ENCODE data around the gene SNX8. TPM values are rescaled to one million over a fixed set of nuclear protein-coding genes. Genes with fewer than 3 reads are reported as not detected.

SNX8 gene
- total and polyA plus RNA-seq, 2 of the 13 experiments (the other 11 are each of a cell fraction or from before 2014, with no cell fraction given): 20.6 to 45.2 TPM

DNA sequence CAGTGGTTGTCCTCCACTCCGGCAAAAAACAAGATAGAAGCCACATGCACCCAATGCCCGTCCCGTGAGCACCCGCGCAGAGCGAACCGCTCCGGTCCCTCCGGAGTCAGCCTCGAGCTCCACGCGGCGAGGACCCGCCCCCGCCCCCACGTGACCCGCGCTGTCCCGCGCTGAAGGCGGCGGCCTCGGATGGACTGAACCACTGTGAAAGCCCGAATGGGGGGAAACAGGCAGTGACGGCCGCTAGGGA lies 39.6 kb upstream of the SNX8 start (continued):
- no peak for TF ChIP-seq RCOR2 (CRISPR knock-in tag; IDR thresholded peaks at IDR 0.05)
- peak; percentile 90 for TF ChIP-seq BORCS8-MEF2B (CRISPR knock-in tag; IDR thresholded peaks at IDR 0.05)
- TF ChIP-seq TRIM24 (CRISPR knock-in tag; IDR thresholded peaks at IDR 0.05): no peak
- peak; percentile 79; the same call in 1 of the 2 replicates for TF ChIP-seq TEAD2 (CRISPR knock-in tag; IDR thresholded peaks at IDR 0.05)
- TF ChIP-seq, protein P1, sequence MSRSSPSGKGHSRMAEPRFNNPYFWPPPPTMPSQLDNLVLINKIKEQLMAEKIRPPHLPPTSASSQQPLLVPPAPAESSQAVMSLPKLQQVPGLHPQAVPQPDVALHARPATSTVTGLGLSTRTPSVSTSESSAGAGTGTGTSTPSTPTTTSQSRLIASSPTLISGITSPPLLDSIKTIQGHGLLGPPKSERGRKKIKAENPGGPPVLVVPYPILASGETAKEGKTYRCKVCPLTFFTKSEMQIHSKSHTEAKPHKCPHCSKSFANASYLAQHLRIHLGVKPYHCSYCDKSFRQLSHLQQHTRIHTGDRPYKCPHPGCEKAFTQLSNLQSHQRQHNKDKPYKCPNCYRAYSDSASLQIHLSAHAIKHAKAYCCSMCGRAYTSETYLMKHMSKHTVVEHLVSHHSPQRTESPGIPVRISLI (CRISPR knock-in tag; IDR thresholded peaks at IDR 0.05; ENCODE audit: borderline replicate concordance): peak; percentile 32; the same call in 1 of the 2 replicates
- TF ChIP-seq, protein P2, sequence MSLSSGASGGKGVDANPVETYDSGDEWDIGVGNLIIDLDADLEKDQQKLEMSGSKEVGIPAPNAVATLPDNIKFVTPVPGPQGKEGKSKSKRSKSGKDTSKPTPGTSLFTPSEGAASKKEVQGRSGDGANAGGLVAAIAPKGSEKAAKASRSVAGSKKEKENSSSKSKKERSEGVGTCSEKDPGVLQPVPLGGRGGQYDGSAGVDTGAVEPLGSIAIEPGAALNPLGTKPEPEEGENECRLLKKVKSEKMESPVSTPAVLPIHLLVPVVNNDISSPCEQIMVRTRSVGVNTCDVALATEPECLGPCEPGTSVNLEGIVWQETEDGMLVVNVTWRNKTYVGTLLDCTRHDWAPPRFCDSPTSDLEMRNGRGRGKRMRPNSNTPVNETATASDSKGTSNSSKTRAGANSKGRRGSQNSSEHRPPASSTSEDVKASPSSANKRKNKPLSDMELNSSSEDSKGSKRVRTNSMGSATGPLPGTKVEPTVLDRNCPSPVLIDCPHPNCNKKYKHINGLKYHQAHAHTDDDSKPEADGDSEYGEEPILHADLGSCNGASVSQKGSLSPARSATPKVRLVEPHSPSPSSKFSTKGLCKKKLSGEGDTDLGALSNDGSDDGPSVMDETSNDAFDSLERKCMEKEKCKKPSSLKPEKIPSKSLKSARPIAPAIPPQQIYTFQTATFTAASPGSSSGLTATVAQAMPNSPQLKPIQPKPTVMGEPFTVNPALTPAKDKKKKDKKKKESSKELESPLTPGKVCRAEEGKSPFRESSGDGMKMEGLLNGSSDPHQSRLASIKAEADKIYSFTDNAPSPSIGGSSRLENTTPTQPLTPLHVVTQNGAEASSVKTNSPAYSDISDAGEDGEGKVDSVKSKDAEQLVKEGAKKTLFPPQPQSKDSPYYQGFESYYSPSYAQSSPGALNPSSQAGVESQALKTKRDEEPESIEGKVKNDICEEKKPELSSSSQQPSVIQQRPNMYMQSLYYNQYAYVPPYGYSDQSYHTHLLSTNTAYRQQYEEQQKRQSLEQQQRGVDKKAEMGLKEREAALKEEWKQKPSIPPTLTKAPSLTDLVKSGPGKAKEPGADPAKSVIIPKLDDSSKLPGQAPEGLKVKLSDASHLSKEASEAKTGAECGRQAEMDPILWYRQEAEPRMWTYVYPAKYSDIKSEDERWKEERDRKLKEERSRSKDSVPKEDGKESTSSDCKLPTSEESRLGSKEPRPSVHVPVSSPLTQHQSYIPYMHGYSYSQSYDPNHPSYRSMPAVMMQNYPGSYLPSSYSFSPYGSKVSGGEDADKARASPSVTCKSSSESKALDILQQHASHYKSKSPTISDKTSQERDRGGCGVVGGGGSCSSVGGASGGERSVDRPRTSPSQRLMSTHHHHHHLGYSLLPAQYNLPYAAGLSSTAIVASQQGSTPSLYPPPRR (CRISPR knock-in tag; IDR thresholded peaks at IDR 0.05; ENCODE audit: borderline replicate concordance): peak; percentile 47; the same call in 1 of the 2 replicates
- no peak for TF ChIP-seq TCF12 (IDR thresholded peaks at IDR 0.05)
- TF ChIP-seq TCF12 (CRISPR knock-in tag; IDR thresholded peaks at IDR 0.05): no peak
- TF ChIP-seq ZSCAN31 (CRISPR knock-in tag; IDR thresholded peaks at IDR 0.05; ENCODE audit: low read depth): no peak
- 0 out of 2 replicates have a peak, but pooled peaks have one; percentile 94 for TF ChIP-seq ZNF501 (CRISPR knock-in tag; IDR thresholded peaks at IDR 0.05)
- TF ChIP-seq TAF1 (CRISPR knock-in tag; IDR thresholded peaks at IDR 0.05): peak; percentile 80
- TF ChIP-seq RFXAP (CRISPR knock-in tag; IDR thresholded peaks at IDR 0.05; ENCODE audit: borderline replicate concordance): peak; percentile 87
- peak; percentile 93 for TF ChIP-seq REPIN1 (CRISPR knock-in tag; IDR thresholded peaks at IDR 0.05; ENCODE audit: borderline replicate concordance, low read depth)
- TF ChIP-seq DNMT3B (CRISPR knock-in tag; conservative IDR thresholded peaks at IDR 0.05): 0 out of 2 replicates have a peak, but pooled peaks have one; percentile 36
- no peak for TF ChIP-seq ZMYM2 (CRISPR knock-in tag; IDR thresholded peaks at IDR 0.05)
- no peak for TF ChIP-seq NBN (conservative IDR thresholded peaks at IDR 0.05)
- no peak; the same call in 1 of the 2 replicates for TF ChIP-seq ETV5 (CRISPR knock-in tag; IDR thresholded peaks at IDR 0.05; ENCODE audit: borderline replicate concordance)
- no peak for TF ChIP-seq ZNF674 (CRISPR knock-in tag; IDR thresholded peaks at IDR 0.05; ENCODE audit: low read depth)
- TF ChIP-seq, protein P3, sequence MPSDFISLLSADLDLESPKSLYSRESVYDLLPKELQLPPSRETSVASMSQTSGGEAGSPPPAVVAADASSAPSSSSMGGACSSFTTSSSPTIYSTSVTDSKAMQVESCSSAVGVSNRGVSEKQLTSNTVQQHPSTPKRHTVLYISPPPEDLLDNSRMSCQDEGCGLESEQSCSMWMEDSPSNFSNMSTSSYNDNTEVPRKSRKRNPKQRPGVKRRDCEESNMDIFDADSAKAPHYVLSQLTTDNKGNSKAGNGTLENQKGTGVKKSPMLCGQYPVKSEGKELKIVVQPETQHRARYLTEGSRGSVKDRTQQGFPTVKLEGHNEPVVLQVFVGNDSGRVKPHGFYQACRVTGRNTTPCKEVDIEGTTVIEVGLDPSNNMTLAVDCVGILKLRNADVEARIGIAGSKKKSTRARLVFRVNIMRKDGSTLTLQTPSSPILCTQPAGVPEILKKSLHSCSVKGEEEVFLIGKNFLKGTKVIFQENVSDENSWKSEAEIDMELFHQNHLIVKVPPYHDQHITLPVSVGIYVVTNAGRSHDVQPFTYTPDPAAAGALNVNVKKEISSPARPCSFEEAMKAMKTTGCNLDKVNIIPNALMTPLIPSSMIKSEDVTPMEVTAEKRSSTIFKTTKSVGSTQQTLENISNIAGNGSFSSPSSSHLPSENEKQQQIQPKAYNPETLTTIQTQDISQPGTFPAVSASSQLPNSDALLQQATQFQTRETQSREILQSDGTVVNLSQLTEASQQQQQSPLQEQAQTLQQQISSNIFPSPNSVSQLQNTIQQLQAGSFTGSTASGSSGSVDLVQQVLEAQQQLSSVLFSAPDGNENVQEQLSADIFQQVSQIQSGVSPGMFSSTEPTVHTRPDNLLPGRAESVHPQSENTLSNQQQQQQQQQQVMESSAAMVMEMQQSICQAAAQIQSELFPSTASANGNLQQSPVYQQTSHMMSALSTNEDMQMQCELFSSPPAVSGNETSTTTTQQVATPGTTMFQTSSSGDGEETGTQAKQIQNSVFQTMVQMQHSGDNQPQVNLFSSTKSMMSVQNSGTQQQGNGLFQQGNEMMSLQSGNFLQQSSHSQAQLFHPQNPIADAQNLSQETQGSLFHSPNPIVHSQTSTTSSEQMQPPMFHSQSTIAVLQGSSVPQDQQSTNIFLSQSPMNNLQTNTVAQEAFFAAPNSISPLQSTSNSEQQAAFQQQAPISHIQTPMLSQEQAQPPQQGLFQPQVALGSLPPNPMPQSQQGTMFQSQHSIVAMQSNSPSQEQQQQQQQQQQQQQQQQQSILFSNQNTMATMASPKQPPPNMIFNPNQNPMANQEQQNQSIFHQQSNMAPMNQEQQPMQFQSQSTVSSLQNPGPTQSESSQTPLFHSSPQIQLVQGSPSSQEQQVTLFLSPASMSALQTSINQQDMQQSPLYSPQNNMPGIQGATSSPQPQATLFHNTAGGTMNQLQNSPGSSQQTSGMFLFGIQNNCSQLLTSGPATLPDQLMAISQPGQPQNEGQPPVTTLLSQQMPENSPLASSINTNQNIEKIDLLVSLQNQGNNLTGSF (CRISPR knock-in tag; IDR thresholded peaks at IDR 0.05): peak; percentile 96
- peak; percentile 85 for TF ChIP-seq SRY (CRISPR knock-in tag; IDR thresholded peaks at IDR 0.05)
- TF ChIP-seq, protein P4, sequence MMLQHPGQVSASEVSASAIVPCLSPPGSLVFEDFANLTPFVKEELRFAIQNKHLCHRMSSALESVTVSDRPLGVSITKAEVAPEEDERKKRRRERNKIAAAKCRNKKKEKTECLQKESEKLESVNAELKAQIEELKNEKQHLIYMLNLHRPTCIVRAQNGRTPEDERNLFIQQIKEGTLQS (CRISPR knock-in tag; IDR thresholded peaks at IDR 0.05): peak; percentile 53; the same call in 1 of the 2 replicates

Measured in HepG2 (cell line).